Measurements from ENCODE around the gene TECPR1.

DNA sequence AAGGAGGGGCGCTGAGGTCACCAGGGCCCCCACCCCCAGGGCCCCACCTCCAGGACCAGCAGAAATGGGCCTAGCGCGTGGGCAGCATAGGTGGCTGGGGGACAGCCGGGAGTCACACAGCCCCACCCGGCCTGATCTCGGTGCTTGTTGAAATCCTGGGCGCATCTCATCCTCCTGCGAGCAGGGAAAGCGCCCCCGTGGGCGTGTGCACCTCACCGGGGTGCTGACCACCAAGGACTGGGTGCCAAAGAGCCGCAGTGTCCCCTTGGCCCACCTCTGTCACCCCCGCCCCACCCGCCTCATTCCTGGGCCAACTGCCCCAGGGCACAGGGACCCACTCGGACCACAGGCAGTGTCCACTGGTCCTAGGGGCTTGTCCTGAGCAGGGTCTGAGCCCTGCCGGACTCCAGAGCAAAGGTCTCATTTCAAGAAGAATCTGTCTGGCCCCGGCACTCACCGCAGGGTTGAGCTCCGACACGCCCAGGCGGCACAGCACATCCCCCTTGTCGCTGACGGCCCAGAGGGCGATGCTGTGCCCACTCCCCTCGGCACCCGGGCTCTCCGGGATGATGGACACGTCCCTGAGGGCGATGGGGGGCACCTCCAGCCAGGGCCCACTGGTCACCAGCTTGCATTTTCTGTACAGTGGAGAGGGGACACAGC, 29.4 kb downstream of the TECPR1 start:
- TF ChIP-seq POLR2A (IDR thresholded peaks at IDR 0.05) (no peak), CTCF (IDR thresholded peaks at IDR 0.05) (no peak)
